Stimulated activated CD4-positive, alpha-beta T cell treated with anti-CD3 and anti-CD28 coated beads, Interleukin-1b, Interleukin-23, amount 100 ng/mL, for 1 hour (primary cell): ENCODE data around the gene PPM1G.
"Not testable (repeated sequence)": the region's sequence is repeated elsewhere in the genome, so short reads cannot be mapped to it uniquely, and the experiment has no call there.

Experiments used
- DNase-seq, 2 donors: peaks; one replicate each; pipeline ENCODE4 v3.0.0-alpha.2; 2020; ENCODE audit warnings: low read depth in 2 of 2

The PPM1G gene

DNA sequence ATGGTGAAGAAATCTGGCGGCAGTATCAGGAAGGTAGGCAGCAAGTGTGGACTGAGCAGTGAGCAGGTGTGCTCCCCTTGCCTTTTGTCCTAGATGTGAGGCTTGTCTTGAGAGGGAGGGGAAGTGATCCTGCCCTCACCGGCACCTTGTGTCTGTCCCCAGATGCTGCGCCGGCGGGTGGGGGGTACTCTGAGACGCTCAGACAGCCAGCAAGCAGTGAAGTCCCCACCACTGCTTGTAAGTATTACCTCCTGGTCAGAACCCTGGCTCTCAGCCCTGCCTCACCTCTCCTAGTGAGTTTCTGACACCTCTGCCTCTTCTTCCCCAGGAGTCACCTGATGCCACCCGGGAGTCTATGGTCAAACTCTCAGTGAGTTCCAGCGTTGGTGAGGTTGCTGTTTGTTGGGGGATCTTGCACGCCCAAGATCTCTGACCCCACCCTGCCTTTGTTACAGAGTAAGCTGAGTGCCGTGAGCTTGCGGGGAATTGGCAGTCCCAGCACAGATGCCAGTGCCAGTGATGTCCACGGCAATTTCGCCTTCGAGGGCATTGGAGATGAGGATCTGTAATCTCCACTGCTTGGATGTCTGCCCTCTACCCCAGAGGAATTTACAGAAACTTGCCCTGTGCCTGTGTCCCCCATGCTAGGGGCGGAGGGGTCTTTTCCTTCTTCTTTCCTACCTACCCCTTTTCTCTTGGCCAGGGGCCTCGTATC is 33.1 kb downstream of the PPM1G start:
- DNase-seq: no peak

DNA sequence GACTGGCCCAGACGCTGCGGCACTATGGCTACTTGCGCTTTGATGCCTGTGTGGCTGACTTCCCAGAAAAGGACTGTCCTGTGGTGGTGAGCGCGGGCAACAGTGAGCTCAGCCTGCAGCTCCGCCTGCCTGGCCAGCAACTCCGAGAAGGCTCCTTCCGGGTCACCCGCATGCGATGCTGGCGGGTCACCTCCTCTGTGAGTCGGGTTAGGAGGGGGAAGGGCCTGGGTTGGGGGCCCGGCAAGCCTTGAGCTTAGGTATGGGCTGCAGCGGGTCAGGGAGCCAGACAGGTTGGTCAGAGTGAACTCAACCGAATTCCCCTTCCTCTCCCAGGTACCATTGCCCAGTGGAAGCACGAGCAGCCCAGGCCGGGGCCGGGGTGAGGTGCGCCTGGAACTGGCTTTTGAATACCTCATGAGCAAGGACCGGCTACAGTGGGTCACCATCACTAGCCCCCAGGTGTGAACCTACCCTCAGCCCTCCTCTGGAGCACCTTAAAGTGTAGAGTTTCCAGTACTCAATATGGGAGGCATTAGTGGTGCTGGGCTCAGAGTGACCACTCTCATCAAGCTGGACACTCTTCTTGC is 33.8 kb downstream of the PPM1G start:
- DNase-seq: no peak

DNA sequence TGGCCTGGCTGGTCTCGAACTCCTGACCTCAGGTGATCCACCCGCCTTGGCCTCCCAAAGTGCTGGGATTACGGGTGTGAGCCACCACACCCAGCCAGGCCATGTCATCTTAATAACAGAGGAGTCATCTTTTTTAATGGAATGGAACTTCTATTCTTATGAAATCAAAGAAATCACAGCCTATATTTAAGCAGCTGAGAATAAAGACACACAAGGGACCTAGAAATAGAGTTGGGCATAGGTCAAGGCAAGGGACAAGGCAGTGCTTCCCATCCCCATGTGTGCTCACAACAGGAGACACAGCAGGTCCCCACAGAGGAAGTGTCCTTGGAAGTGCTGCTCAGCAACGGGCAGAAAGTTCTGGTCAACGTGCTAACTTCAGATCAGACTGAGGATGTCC is 35.8 kb downstream of the PPM1G start:
- DNase-seq: no peak

DNA sequence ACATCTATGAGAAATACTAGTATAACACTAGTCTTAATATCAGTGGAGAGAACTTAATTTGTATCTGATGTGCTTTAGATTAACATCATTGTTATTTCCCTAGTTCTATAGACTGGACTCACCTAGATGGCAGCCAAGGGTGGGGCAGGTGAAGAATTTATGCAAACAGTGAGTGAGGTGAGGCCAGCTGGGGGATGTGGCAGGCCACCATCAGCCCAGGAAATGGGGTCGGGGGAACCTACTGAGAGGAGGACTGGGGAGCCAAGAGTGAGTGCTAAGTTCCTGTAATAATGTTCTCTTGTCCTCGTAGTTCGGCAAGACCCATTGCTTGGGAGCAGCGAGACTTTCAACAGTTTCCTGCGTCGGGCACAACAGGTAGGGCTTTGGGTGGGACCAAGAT is 36.5 kb downstream of the PPM1G start:
- DNase-seq: no peak

DNA sequence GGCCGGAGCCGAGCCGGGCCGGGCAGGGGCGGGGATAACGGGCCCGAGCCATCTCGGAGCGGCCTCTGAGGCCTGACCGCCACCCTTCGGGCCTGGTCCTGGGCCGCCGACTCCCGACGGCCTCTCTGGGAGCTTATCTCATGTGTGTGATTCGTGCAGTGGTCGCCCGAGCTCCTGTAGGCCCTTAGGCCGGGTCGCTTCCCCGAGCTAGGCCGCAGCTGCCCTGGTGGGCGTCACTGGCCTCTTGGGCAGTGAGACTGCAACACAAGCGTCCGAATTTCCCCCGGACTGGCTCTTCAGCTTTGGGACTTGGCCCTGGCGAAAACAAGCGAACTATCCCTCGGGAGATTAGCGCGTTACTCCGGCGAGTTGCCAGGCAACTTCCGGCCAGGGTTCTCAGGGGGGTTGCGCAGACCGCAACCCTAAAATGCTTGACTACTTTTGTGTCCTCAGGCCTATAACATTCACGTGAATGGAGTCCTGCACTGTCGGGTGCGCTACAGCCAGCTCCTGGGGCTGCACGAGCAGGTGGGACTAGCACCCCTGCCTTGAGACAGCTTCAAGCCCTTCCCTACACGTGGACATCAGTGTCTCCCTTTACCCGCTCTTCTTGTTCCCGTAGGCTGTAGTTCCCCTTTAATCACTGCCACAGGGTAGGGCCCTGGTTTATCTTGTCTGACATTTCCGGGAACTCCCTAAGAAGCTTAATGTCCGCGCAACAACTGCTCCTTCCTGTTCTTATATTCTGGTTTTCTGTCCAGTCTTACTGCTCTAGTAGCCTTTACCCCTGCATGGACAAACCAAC is 38.4 kb downstream of the PPM1G start:
- no peak for DNase-seq

DNA sequence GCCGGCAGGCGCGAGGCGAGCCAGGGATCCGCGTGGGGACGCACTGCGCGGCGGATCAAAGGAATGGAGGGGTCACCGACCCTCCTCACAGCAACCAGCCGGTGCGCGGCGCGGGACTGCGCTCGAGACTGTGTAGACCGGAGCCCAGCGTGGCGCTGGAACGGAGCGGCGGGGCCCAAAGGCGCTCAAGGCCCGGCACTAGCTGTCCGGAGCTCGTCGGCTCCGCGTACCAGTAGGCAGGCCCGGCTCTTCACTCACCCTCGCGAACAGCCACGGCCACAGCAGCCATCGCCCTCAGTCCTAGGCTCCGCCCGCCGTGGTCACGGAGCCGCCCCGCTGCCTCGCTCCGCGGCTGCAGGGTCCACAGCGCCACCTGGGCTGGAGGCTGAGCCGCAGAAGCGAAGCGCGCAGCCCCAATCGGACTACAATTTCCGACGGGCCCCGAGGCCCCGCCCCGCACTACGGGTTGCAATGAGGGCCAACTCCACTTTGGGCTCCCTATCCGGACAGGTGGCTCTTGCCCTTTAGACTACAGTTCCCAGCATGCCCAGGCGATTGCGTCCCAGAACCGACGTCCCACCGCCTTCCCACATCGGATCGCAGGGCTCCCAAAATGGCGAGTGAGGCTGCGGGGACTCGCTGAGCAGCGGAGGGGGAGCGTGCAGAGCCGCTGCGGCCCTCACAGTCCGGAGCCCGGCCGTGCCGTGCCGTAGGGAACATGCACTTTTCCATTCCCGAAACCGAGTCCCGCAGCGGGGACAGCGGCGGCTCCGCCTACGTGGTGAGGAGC is 39.2 kb downstream of the PPM1G start, which contains the start of the genes EIF2B4 and SNX17:
TSS of gene EIF2B4 (minus strand) at position 313 of the 790 bp plus-strand sequence. CDS start at position 289, 24 bp downstream.
TSS of gene SNX17 (plus strand) at position 591 of the 790 bp plus-strand sequence. CDS start at position 719, 128 bp downstream.
- DNase-seq: peak; percentile 97

DNA sequence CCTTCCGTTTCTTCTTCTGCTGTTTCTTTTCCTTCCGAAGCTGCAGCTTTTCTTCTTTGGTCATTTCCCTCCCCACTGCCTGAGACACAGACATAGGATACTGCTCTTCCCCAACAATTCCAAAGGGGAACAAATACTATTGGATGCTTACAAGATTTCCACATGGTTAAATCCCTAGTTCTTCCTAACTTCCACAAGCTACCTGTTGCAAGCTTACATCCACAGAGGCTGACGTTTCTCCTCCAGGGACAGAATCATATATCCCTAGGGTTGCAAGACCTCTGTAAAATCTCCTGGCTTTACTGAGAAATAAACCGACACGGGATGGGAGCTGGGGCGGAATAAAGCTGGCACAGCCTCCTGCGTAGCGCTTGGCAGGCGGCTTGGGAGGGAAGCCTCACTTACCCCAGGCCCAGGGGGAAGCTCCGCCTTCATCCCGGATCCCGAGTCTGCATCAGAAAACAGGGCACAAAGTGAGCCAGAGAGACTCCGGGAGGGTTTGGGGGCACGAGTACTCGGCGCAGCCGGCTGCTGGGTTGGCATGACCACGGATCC is 39.8 kb downstream of the PPM1G start:
- DNase-seq: no peak

DNA sequence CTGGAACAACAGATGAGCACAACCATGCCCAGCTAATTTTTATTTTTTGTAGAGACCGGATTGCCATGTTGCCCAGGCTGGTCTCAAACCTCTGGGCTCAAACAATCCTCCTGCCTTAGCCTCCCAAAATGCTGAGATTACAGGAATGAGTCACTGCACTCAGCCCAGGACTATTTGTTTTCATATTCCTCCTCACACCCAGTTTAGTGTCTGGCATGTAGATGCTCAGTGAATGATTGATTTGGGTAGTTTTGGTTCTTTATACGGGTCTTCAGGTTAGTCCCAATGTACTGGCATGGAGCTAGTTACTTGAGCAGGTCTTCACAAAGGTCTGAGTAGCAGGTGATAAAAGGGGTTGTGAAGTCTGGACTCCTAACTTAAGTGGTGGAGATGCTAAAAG is 45.5 kb downstream of the PPM1G start:
- DNase-seq: no peak

DNA sequence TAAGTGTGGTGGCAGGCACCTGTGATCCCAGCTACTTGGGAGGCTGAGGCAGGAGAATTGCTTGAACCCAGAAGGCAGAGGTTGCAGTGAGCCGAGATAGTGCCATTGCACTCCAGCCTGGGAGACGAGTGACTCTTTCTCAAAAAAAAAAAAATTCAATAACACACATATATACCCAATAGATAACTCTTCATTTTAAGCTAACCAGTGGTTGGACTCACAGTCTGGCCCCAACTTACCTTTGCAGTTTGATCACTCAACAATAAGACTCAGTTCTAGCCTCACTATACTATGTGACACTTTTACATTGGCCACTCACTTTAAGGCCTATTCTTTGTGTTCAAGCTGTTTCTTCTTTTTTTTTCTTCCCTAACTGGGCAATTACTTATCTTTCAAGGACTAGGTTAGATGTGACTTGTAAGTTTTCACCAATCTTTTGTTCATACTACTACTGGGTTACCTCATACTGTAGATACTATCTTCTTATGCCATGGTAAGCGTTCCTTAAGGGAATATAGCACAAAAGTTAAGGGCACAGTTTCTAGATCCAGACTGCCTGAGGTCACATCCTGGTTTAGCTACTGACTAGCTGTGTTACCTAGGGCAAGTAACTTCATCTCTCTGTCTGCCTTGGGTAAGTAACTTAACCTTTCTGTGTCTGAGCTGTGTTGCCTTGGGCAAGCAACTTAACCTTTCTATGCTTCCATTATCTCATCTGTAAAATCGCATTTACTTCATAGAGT is 46.5 kb downstream of the PPM1G start:
- no peak for DNase-seq

DNA sequence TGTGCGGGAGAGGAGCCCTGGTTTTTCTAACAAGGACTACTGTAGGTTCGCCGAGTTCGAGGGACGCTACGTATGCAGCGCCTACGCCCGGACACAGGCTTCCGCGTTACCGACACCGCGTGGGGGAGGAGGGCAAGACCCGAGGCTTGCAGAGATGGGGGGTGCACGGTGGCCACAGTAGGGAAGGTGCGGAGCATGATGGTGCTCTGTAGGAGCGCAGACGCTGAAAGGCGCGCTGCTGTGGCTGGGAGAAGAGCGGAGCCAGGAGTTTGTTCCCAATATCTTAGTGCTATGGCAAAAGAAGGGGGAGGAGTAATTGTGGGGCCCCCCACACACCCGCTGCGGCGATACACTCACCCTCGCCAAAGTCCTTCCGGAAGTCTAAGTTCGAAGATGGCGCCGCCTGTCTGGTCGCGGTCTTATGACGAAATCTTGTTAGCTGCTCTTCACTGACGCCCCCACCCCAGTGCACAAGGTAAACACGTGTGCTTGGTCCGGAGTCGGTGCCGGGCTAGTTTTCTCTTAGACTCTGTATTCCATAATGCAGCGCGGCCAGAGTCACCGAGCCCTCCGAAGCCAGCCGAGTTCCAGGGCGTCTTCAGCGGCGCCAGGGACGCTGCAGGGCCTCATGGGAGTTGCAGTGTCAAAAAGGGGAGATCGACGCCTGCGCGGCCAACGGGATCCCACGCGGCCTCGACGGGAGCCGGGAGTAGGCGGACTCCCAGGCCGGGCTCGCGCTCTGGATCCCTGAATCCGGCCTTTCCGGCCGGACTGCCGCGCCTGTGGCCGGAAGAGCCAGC is 52.8 kb downstream of the PPM1G start, which contains the start of gene GTF3C2:
TSS of gene GTF3C2 (minus strand) at position 383 of the 800 bp plus-strand sequence. CDS start 13,210 bp downstream, outside the sequence.
- DNase-seq: peak; percentile 68 to 79

DNA sequence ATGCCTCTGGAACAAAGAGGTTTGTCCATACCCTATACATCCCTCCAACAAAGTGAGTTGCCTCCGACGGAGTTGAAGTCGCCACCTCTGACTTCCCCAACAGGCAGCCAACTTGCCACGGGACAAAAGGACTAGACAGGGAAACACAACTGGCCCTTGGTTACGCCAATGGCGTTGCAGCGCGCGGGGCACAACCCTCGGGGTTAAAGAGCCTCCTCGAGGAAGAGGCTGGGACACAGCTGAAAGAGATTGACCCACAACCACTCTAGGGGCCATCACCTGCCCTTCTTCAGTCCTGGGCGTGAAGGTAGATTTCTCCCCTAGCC is 53.4 kb downstream of the PPM1G start:
- no peak for DNase-seq

DNA sequence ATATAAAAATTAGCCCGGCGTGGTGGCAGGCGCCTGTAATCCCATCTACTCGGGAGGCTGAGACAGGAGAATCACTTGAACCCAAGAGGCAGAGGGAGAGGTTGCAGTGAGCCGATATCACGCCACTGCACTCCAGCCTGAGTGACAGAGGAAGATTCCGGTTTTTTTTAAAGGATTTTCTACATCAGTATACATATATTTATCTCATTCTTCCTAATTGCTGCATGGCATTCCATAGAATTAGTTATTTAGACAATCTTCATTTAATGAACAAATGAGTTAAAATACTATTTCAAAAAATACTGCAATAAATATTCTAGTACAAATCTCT is 54.8 kb downstream of the PPM1G start:
- DNase-seq: no peak

DNA sequence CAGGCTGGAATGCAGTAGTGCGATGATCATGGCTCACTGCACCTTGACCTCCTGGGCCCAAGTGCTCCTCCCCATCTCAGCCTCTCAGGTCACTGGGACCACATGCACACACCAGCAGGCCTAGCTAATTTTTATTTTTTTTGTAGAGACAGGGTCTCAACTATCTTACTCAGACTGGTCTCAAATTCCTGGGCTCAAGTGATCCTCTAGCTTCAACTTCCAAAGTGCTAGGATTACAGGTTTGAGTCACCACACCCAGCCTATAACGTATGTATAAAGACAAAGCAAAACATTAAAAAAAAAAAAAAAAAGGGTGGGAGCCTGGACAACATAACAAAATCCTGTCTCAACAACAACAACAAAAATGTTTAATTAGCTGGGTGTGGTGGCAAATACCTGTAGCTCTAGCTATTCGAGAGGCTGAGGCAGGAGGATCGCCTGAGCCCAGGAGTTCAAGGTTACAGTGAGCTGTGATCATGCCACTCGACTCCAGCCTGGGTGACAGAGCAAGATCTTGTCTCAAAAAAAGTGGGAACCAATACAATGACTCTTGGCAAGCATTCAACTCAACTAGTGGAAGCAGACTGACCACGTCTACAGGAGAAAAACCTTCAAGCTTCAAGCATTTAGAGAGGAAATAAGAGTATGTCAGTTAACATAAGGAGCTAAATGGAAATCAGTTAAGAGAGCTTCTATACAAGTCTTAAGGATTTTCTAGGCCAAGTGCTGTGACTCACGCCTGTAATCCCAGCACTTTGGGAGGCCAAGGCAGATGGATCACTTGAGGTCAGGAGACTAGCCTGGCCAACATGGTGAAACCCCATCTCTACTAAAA is 55.4 kb downstream of the PPM1G start:
- no peak for DNase-seq

DNA sequence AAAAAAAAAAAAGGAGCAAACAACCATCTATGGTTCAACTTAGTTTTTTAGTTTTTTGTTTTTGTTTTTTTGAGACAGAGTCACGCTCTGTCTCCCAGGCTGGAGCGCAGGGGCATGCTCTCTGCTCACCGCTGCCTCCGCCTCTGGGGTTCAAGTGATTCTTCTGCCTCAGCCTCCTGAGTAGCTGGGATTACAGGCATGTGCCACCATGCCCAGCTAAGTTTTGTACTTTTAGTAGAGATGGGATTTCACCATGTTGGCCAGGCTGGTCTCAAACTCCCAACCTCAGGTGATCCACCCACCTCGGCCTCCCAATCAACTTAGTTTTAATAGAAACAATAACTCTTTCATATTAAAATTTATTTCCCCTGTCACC is 56.0 kb downstream of the PPM1G start:
- not testable (repeated sequence) for DNase-seq

DNA sequence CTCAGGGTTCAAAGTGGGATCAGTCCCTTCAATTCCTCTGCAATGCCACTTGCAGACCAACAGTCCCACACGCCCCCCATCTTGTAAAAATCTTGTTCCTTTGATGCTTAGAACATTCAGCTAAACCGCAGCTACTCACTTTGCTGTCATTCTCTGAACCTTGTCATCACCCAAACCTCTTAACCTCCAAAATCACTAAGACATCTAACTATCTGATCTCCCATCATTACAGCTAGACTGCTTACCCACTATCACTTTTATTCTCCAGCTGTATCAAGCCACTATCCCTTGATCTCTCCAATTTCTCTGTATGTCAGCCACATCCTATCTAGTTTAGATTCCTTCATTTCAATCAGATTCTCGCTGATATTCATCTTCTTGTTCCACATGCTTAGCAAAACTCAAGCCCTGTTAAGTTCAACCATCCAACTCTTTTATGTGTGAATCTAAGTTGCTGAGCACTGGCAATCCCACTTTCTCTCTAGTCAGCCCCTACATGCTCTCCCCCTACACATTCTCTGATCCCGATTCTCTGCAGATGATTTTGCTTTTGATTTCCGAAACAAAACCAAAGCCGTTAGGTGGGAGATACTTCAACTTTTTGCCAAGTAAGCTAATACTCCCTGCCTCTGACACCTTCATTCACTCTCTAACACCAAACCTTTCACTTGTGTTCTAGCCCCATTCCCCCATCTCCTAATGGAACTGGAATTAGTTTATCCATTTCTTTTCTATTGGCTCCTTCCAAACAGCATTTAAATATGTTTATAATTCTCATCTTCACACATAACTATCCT is 57.4 kb downstream of the PPM1G start:
- DNase-seq: no peak

DNA sequence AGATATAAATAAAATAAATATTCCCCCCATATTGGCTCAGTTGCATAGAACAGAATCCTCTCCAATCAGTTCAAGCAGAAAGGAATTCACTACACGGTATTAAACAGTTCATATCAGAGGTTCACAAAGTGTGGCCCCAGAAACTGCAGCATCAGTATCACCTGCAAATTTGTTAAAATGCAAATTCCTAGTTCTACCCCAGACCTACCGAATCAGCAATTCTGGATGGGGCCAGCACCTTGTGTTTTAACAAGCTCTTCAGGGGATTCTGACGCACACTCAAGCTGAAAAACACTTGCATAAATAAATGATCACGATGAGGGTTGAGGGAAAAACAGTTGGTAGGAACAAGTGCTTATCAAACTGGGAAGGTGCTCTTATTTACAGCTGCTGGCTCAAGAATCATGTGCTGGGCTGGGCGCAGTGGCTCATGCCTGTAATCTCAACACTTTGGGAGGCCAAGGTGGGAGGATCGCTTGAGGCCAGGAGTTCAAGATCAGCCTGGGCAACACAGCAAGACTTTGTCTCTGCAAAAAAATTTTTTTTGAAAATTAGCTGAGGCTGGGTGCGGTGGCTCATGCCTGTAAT is 59.2 kb downstream of the PPM1G start:
- DNase-seq: no peak

DNA sequence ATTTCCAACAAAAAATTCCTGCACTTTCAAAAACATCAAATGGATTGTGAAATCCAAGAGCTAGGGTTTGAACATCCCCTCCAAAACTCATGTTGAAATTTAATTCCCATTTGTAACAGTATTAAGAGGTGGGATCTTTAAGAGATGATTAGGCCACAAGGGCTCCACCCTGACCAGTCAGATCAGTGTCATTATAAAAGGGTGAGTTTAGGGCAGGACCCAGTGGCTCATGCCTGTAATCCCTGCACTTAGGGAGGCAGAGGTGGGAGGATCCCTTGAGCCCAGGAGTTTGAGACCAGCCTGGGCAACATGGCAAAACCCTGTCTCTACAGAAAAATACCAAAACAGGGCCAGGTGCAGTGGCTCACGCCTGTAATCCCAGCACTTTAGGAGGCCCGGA is 61.8 kb downstream of the PPM1G start:
- DNase-seq: no peak

DNA sequence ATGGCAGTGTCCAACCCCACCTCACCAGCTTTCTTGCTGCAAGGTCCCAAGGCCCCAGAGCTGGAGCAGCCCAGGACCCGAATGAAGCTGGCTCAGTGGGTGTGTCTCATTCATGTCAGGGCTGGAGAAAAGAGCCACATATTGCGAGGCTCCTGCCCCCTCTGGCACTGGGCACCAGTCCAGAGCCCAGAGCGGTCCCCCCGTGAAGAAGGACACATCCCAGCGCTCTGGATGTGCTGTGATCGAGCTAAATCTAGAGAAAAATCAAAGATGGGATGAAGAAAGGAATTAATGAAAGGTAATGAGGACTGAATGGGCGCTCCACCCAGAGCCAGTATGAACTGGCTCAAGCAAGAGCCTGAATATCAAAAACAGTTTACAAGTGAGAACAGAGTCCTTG is 73.2 kb downstream of the PPM1G start:
- no peak for DNase-seq
